HG03558 (cell line): ENCODE measurements around the gene FMNL3.

Experiments used
- ATAC-seq: cut with Tn5 transposase; IDR thresholded peaks from one replicate; pipeline ENCODE4 v1.9.1; 2021; ENCODE audit warnings: moderate number of reproducible peaks; ENCODE audit not compliant: unreplicated experiment; ENCODE audit errors: extremely low read depth

The FMNL3 gene

GRCh38 chr12:49636574-49636973 is 70.6 kb downstream of the FMNL3 start:
- ATAC-seq = no peak

- no peak for ATAC-seq
These were observed 71.5 kb downstream of the FMNL3 start for GRCh38 chr12:49635656-49636055.

GRCh38 chr12:49635036-49635435 is 72.2 kb downstream of the FMNL3 start:
- no peak for ATAC-seq

DNA sequence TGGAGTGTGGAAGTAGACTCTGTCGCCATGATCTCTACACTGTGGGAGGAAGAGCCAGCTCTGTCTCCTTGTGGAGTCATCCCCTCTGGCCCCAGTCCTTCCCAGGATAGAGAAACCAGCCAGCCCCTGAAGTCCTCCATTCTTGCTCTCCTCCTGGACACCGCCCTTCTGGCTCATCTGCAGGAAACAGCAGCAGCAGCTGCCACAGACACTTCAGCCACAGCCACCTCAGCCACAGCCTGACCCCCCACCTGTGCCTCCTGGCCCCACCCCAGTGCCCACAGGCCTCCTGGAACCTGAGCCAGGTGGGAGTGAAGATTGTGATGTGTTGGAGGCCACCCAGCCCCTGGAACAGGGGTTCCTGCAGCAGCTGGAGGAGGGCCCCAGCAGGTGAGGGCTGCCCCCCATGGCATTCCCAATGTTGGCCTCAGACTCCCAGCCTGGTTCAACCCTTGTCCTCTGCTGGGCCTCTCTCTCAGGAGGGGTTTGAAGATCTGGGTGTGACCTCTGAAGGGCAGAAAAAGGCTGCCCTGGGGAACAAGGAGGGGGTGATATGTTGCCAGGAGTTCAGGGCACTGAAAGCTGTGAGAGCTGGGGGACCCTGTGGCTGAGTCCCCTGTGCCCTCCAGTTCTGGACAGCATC is 73.4 kb downstream of the FMNL3 start:
- no peak for ATAC-seq

- ATAC-seq = no peak
These were observed 74.1 kb downstream of the FMNL3 start for GRCh38 chr12:49632986-49633702.

DNA sequence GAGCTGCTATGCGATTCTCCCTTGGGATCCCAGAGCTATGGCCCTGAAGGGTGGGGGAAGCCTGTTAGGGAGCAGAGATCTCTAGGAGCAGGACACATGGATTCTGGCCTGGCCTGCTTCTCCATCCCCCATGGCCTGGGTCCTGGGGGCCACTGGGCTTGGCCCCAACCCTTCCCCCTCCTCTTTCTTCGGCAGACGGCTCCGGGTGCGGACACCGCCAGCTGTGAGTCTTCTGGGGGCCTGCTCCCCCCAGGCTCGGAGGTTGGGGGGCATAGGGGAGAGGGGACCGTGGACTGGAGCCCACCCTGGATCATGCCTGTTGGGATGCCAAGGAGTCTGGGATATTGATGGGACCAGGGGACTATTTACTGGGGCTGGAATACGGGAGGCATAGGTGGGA is 74.8 kb downstream of the FMNL3 start:
- no peak for ATAC-seq

DNA sequence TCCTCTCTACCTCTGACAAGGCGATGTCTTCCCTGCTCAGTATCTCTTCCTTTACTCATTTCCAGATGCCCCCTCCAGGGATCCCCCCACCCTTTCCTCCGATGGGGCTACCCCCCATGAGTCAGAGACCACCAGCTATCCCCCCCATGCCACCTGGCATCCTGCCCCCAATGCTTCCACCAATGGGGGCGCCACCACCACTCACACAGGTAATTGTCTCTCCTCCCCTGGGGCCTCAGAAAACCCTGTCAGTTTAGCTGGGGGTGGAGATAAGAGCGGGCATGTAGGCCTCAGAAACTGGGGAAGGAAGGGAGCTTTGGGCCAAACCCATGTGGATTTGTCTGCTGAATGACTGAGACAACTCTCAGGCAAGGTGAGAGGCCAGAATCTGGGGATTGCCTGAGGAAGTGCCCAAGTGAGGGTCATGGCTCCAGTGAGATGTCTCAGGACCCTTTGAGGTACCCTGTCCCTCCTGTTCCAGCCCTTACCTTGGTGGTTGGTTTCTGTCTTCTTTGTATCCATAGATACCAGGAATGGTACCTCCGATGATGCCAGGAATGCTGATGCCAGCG is 75.8 kb downstream of the FMNL3 start:
- ATAC-seq = no peak

- ATAC-seq = no peak
These were observed 79.3 kb downstream of the FMNL3 start for GRCh38 chr12:49627752-49628360.

- no peak for ATAC-seq
These were observed 80.4 kb downstream of the FMNL3 start for GRCh38 chr12:49626836-49627235.

DNA sequence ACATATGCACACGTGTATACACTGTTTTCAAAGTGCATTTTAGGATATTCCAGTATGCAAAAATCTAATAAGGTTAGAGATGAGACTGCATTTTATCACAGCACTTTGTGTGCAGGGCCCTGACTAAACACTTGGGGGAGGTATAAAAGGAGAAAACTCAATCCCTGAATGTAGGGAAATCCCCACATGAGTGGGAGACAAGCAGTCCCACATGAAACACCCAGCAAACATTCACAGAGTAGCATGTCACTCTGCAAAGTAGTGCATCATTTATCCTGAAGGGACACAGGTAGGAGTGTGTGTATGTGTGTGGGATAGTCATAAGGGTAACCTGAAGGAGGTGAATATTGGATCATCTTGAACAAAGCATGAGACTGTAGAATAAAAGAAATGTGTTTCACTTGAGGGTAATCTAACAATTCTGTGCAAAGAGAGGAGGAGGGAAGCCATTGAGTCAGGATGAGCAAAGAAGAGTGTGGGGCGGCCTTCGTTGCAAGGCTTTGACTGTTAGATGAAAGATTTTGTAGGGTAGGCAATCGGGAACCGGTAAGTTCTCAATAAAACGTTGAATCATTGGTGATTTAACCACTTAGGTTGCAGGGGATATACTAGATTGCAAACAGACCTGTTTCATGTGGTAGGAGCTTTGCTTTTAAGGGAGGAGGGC is 80.9 kb downstream of the FMNL3 start:
- ATAC-seq = no peak

GRCh38 chr12:49624921-49625577 is 82.2 kb downstream of the FMNL3 start:
- ATAC-seq = no peak

DNA sequence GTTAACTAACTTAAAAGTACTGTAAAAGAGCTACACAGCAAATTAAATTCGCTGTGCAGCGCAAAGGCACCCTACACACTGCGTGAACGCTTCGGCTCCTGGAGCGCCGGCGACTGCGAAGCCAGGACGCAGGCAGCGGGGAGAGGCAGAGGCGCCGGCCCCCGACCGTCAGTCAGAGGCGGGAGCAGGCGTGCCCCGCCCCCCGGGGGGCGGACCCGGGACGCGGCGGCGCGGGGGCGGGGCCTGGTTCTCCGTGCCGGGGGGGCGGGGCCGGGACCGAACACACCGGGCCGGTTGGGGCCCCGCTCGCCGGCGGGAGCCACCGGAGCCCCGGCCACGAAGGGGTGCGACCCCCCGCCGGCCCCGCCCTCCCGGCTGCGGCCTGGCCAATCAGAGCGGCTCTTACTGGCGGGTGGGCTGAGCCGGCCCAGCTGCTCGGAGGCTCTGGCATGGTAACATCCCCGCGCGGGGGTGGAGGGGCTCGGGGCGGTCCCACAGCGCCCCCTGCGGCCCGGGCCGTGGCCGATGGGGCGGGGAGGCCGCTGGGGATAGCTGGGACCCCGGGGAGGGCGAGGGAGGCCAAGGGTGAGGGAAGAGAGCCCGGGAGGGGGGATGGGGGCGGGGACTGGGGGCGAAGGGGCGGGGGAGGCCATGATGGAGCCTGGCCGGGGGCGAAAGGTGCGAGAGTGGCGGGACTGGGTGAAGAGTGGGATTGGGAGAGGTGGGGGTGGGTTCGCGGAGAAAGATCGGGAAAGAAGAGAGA is 83.9 kb downstream of the FMNL3 start, which contains the start of gene PRPF40B:
Gene PRPF40B, plus strand, starts transcription at position 420 of the 763 bp plus-strand sequence. Its CDS starts 30 bp downstream, at position 450.
- ATAC-seq = peak; percentile 47

DNA sequence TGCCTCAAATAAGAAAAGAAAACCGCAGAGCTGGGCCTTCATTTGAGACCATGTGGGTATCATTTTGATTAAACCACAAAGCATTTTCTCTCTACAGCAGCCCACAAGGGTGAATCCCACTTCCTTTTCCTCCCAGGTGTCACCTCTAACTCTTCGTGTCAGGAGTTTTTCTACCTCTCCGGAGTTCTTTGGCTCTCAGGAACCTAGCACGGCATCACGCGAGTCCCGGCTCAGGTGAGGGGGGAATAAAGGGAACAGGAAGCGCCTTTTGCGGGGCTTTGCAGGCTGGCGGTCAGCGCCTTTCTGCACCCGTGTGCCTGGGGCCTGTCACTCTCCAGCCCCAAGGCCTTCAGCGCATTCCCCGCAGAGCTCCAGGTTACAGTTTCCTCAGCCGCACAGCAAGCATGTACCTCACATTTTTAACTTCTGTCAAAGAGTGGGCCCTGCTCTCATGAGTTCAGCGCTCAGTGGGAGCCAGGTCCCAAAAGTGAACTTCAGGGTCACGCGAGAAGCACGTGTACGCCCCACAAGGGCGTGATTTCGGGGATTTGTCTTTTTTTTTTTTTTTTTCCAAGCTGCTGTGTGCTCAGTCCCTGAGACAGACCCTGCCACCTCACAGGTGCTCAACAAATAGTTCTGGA is 84.6 kb downstream of the FMNL3 start:
- ATAC-seq = no peak

- no peak for ATAC-seq
These were observed 85.3 kb downstream of the FMNL3 start for GRCh38 chr12:49621651-49622500.

- ATAC-seq = no peak
These were observed 87.9 kb downstream of the FMNL3 start for GRCh38 chr12:49619286-49619685.

GRCh38 chr12:49618576-49618975 is 88.6 kb downstream of the FMNL3 start:
- ATAC-seq = no peak

GRCh38 chr12:49616533-49617219 is 90.5 kb downstream of the FMNL3 start:
- ATAC-seq = no peak
